ENCODE results near the gene HAPLN2.
"Not testable (repeated sequence)": the region's sequence is repeated elsewhere in the genome, so short reads cannot be mapped to it uniquely, and the experiment has no call there.

HAPLN2 gene

DNA sequence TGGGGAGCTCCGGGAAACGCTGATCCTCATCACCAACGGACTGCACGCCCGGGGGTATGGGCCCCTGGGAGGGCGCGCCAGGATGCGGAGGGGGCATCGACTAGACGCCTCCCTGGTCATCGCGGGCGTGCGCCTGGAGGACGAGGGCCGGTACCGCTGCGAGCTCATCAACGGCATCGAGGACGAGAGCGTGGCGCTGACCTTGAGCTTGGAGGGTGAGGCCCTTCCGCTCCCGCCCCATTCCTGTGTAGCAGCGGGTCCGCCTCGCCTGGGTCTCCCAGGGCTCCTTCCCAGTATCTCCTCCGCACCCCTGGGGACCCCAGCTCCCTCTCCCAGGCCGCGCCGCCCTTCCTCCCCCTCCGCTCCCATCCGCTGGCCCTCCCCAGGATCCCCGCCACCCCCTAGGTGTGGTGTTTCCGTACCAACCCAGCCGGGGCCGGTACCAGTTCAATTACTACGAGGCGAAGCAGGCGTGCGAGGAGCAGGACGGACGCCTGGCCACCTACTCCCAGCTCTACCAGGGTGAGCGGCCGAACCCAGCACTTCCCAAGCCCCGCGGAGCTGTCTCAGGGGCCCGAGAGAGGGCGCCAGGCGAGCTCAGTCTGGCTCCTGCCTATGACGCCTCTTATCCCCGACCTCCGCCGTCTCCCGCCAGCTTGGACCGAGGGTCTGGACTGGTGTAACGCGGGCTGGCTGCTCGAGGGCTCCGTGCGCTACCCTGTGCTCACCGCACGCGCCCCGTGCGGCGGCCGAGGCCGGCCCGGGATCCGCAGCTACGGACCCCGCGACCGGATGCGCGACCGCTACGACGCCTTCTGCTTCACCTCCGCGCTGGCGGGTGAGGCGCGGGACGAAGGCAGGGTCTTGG lies 5.0 kb downstream of the HAPLN2 start:
- no peak for DNase-seq

DNA sequence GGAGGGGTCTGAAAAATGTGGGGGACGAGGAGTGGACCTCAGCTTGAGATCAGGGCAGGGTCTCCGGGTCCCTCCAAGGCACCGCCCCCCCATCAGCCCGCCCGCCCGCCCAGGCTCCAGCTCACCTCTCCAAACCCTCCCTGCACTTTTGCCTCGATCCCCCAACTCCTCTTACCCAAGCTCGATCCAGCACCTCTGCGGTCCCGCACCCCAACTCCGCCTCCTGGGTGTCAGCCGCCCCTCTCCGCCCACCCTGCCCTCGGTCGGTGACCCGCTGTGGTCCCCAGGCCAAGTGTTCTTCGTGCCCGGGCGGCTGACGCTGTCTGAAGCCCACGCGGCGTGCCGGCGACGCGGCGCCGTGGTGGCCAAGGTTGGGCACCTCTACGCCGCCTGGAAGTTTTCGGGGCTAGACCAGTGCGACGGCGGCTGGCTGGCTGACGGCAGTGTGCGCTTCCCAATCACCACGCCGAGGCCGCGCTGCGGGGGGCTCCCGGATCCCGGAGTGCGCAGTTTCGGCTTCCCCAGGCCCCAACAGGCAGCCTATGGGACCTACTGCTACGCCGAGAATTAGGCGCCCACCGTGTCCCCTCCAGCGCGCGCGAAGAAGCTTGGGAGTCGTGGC lies 5.7 kb downstream of the HAPLN2 start:
- DNase-seq: no peak

DNA sequence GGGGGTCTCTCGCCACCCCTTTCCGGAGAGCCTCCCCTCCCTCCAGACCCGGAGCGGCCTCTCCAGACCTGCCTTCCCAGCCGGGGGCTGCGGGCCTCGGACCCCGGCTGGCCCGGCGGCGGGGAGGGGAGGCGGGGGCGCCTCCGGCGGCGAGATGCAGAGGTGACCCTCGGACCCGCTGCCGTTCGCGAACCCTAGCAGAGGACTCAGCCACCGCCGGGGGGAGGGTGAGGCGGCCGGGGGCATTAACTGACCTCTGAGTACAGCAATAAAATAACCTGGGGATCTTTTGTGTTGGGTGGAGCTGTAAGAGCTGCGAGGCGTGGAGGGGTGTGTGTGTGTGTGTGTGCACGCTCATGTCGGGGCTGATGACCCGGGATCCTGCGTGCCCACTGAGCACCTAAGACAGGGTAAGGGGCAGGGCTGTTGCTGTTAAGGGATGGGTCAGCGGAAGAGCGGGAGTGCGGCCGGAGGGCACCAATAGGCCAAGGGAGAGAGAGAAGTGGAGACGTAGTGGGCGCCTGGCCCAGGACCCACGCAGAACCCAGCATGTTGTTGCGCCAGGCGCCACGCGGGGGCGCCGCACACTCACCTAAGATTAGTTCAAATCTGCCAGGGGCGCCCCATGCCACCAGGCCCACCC lies 6.3 kb downstream of the HAPLN2 start:
- DNase-seq: no peak

DNA sequence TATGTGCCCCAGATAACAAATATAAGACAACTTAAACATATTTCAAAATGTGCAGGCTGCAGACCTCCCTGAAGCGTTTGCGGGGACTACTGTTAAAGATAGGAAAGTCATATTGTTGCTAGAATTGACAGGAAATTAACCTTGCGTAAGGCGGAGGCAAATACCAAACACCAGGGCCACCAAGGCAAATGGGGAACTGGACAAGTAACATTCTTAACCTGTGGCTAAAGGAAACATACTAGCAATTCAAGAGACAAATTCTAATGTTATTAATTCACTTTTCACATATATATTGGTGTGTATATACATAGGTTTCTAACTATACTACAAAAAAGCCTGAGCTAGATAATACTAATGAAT lies 6.8 kb downstream of the HAPLN2 start:
- no peak for DNase-seq

DNA sequence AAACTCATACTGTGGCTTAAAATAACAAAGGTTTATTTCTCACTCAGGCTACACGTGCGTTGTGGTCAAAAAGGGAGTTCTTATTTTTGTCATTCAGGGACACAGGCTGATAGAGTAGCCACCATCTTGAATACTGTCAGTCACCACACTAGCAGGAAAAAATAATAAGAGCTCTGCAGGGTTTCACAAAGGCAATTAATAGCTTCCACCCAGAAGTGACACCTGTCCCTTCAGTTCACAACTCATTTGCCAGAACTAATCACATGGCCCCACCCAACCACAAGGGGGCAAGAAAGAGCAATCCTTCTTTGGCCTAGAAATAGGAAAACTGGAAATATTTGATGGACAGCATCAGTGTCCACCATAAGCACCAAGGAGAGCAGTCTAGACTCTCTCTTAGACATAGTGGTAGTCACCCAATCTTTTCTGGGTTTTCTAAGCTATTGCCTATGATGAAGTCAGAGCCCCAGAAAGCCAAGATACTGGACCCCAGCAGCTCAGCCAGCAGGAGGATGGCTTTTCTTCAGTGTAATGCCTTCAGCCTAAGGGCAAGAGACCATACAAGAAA lies 8.2 kb downstream of the HAPLN2 start:
- DNase-seq: peak; percentile 25

DNA sequence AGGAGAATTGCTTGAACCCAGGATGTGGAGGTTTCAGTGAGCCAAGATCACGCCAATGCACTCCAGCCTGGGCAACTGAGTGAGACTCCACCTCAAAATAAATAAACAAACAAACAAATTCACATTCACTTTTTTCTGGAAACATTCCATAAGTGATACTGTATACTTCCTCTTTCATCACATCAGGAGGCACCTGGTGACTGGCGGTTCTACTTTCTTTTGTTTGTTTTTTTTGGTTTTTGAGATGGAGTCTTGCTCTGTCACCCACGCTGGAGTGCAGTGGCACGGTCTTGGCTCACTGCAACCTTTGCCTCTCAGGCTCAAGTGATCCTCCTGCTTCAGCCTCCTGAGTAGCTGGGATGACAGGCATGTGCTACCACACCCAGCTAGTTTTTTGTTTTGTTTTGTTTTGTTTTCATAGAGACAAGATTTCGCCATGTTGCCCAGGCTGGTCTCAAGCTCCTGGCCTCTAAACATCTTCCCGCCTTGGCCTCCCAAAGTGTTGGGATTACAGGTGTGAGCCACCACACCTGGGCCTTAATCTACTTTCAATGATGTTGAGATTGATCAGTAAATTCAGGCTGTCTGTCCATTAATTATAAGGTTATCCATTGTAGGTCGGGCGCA lies 10.7 kb downstream of the HAPLN2 start:
- DNase-seq: no peak

DNA sequence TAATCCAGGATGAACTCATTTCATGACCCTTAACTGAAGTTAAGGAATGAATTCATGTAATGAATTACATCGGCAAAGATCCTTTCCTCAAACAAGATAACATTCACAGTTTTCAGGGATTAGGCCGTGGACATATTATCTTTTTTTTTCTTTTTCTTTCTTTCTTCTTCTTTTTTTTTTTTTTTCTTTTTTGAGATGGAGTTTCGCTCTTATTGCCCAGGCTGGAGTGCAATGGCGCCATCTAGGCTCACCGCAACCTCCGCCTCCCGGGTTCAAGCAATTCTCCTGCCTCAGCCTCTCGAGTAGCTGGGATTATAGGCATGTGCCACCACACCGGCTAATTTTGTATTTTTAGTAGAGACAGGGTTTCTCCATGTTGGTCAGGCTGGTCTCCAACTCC lies 11.9 kb downstream of the HAPLN2 start:
- DNase-seq: not testable (repeated sequence)

DNA sequence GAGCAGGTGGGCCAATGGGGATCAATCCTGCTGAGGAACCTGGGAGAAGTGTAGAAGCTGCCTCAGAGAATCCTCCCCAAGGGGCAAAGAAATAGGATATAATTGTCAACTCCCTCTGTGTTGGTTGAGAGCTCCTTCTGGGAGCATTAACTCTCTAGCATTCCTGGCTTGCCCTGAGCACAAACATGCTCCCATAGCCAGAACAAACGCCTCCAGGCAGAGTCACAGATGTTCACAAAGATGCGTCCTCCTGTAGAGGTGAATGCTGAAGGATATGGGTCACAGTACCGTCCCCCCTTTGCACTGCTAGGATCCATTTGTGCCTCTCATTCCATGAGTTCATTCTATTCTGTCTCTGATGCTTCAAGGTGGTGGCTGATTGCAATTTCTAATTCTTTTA lies 13.1 kb downstream of the HAPLN2 start:
- no peak for DNase-seq

DNA sequence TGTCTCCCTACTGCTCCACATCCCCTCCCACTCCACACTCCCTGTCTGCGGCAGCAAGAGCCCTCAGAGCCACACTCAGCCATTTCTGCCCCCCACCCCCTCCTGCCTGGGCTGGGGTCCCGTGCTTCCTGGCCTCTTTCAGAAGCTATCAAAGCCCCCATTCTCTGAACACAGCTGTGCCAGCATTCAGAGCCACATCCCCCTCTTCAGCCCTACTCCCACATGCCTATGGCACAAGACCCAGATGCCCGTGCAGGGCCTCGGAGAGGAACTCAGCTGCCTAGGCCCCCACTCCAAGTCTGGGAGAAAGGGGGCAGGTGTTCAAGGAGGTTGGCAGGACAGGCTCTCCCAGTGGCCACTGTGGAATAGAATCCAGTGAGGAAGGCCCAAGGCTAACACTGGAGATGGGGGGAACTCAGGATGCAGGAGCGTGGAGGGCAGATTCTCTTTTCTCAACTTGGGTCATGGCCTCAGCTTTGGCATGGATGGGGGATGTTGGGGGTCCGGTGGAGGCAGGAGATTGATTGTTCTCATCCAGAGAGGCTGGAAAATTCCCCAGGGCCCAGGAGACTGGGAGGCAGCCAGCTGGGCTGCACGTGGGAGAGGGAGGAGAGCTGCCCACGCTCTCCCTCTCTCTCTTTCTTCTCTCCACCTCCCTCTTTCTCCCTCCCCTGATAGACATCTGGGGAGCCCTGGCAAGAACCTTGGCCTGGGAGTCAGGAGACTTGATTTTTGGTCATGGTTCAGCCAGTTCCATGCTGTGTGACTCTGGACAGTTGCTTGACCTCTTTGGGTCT lies 19.2 kb downstream of the HAPLN2 start:
- DNase-seq: no peak

DNA sequence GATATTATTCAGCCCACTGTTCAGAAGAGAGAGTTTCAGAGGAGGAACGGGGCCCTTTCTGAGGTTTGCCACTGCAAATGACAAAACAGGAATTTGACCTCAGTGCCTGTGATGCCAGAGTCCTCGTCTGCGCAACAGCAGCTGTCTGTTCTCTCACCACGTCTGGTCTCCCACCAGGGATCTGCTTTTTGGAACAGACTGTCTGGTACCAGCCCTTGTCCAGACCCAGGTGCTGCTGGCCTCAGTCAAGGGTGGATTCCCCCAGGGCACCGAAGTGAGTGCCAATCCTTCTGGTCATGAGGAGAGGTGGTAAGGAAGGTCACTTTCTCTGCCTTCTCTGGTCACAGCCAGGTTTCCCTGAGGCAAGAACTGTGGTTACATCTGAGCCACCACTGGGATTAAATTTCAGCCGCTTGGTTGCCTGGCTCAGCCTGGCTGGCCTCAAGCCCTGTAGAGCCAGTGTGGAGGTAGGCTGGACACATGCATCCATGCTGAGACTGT lies 20.4 kb downstream of the HAPLN2 start:
- DNase-seq: no peak

DNA sequence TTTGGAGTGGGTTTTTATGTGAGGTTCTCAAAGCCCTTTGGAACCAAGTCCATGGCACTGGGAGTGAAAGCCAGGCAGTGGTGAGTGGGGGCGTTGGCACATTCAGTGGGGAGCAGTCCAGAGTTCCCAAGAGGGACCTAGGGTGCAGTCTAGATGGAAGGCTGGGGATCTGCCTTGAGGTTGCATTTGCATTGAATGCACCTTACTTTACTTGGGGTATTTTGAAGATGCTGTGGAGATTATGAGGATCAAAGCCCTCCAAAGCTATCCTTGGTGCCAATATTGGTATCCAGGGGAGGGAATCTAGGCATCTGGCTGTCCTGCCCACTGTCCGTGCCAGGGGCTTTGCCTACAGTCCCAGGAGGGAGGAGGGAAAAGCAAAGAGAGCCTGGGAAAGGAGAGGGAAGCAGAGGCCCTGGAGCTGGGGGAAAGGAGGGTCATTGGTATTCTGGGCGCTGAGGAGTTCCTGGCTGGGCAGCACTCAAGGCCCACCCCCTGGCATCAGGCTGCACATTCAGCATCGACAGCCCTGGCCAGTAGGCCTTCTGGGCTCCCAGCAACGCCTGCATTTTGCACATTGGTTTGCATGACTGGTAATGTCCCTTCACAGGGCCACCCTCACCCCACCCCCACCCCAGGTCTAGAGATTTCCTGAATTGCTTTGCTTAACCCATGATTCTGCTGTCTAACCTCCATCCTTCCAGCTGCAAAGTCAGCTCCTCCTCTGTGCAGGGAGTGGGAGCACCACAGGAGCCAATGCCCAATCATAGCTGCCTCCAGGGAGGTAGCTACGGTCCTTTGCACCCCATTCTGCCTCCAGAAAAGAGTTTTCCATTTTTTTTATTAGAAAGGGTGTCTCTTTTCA lies 21.9 kb downstream of the HAPLN2 start:
- no peak for DNase-seq

DNA sequence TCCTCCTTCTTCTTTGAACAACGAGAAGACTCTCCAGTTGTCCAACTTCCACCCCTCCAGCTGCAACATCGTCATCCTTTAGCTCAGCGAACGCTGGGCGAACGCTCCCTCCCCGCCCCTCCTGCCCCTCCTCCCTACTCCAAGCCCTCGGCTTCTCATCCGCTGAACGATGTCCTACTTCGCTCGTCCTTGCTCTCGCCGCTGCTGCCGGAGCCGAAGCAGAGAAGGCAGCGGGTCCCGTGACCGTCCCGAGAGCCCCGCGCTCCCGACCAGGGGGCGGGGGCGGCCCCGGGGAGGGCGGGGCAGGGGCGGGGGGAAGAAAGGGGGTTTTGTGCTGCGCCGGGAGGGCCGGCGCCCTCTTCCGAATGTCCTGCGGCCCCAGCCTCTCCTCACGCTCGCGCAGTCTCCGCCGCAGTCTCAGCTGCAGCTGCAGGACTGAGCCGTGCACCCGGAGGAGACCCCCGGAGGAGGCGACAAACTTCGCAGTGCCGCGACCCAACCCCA lies 22.6 kb downstream of the HAPLN2 start, which contains the start of gene BCAN:
TSS of gene BCAN (plus strand) at position 357 of the 504 bp plus-strand sequence. CDS start 3,938 bp downstream, outside the sequence.
- DNase-seq: no peak

DNA sequence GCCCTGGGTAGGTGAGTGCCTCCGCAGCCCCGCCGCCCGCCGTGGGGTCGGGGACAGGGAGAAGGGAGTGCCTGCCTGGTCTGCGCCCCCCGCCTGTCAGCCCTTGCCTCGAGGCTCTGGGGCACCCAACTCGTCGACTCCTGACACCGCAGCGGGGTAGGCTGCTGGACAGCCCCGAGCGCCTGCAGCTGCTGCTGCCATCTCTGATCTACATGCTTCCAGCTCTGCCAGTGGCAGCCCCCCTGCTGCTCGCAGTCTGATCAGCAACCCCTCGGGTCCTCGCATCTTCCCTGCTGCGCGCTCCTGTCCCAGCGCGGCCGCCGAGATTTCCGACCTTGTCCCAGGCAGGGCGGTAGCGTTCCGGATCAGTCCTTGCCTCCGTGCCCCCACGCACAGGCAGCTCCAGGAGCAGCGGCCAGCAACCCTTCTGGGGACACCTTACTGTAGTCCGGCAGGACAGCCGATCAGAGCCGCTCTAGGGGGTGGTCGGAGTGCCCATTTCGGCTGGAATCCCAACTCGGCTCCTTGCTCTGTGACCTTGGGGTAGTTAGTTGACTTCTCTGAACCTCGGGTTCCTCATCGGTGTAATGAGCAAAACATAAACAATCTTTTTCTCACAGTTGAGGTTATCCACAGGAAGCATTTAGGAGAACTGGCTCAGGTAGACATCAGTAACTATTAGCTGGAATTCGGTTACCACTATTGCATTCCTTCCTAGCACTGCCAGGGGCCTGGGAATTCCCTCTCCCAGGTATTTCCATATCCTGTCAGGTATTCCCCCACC lies 23.2 kb downstream of the HAPLN2 start:
- no peak for DNase-seq

DNA sequence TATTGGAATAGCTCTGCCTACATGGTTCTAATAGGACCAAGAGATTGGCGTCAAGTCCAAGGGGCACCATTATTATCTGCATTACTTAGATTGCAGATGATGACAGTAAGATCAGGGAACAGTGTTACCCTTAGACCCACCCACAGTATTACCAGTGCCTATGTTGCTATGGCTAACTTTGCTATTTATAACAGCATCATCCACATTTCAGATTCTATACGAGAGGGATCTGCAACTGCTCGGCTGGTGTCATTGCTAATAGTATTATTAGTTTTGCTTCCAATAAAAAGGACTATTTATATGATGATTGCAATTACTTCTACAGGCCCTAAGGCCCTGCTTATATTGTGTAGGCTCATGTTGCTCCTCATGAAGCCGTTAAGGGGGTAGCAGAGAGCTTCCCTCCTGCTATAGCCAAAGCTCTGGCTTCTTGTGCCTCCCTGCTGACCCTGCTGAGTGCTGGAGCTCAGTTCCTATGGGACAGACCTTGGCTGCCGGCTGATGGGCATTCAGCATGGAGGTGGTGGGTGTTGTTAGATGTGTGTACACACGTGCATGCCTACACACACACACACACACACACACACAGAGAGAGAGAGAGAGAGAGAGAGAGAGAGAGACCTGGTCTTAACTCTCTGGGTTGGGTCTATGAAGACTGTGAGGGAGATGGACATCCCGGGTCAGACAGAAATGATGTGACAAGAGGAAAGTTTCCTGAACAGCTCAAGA lies 24.0 kb downstream of the HAPLN2 start:
- DNase-seq: no peak

DNA sequence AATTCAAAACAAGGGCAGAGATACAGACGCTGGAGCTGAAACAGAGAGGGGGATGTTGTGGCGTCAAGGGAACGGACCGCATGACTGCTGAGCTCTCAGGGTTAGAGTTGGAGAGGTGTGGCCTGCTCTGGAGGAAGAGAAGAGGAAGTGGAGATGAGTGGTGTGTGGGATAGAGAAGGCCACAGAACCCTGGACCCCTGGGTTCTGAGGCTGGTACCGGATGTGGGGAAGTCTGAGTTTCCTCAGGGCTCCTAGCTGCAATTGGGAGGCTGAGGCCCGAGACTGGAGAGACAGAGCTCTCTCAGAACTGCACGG lies 24.5 kb downstream of the HAPLN2 start:
- no peak for DNase-seq

DNA sequence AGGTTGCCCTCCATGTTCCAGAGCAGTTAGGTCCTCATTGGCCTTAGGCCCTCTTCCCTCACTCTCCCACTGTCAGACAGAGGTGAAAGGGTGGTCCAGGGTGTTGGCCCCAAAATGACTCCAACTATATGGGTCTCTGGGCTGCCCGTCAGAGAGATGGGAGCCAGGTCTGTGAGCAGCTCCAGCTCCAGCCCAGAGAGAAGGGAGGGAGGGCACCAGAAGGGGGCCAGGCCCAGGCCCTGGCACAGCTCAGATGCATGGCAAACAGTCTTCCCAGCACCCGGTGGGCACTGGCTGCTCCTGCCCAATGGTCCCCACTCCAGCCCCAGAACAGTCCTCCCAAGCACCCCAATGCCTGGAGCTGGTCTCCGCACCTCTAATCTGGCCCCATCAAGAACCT lies 24.9 kb downstream of the HAPLN2 start:
- no peak for DNase-seq

DNA sequence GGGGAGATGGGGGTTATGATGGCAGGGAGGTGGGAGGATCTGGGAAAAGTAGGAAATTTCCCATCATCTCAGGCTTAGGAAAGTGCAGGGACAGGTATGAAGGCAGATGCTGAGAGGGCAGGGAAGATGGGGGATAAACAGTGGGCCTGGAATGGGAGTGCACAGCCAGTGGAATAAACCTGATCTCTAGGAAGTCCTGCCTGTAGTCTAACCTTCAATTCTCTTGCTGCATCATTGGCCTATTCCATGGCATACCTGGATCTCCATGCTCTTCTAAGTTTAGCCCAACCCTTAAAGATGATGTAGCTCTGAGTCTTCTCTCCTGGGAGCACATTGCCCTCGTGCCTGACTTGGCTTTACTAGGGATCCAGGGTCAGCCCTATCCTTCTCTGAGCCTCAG lies 25.4 kb downstream of the HAPLN2 start:
- DNase-seq: no peak

DNA sequence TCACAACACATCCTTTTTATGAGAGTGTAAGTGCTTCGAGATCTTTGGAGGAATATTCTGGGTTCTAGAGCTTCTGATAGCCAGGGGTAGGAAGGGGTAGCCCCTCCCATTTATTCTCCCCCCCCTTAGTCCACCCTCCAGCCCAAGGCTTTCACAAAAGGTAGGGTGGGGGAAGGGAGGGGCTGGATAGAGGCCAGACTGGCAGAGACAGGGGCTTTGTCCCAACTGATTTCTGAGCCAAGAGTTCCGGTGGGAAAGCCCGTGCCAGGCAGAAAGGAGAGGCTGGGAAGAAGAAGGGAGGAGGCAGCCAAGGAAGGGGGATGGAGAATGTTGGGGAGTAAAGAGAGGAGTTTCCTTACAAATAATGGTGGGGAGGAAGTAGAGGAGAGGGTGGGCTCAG lies 25.8 kb downstream of the HAPLN2 start:
- DNase-seq: no peak

DNA sequence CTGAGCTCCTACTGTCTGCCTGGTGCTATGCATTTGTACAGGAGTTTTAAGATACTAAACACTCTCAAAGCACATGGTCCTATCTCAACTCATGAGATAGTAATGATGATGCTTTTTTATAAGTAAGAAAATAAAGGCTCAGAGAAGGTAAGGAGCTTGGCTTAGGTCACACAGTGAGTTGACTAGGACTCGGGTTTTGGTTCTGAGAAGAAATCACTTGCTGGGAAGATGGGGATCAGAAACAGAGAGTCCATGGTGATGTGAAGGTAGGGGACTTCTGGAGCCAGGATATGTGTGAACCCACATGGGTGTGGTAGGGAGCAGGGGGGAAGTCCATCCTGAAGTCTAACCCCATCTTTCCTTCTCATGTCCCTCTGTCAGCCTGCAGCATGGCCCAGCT lies 26.5 kb downstream of the HAPLN2 start:
- DNase-seq: no peak
